GM12872 (cell line): ENCODE results near the gene ESRP2.

Experiments
- TF ChIP-seq, protein P1 (sequence below): IDR thresholded peaks from 3 replicates; pipeline ENCODE4 v1.5.1; 2011; ENCODE audit warnings: low read depth, mild to moderate bottlenecking, low read length, moderate library complexity; ENCODE audit not compliant: insufficient read depth

The ESRP2 gene

DNA sequence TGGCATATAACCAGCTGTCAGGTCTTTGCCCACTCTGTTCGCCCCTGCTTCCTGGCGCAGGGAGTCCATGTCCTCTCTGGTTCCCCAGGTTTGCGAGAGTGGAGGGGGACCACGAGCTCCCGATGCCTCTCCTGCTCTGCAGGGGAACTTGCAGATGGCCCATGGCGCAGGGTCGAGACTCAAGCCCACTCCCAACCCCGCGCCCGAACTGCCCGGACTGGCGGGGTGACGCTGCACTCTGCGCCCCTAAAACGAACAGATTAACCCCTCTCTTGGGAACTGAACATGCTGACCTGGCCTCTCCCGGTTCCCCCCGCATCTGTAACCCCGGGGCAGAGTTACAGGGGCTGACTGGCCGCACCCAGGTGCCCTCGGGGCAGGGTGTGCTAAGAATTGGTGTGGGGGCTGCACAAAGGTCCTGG lies 8.6 kb upstream of the ESRP2 start:
- TF ChIP-seq, protein P1, sequence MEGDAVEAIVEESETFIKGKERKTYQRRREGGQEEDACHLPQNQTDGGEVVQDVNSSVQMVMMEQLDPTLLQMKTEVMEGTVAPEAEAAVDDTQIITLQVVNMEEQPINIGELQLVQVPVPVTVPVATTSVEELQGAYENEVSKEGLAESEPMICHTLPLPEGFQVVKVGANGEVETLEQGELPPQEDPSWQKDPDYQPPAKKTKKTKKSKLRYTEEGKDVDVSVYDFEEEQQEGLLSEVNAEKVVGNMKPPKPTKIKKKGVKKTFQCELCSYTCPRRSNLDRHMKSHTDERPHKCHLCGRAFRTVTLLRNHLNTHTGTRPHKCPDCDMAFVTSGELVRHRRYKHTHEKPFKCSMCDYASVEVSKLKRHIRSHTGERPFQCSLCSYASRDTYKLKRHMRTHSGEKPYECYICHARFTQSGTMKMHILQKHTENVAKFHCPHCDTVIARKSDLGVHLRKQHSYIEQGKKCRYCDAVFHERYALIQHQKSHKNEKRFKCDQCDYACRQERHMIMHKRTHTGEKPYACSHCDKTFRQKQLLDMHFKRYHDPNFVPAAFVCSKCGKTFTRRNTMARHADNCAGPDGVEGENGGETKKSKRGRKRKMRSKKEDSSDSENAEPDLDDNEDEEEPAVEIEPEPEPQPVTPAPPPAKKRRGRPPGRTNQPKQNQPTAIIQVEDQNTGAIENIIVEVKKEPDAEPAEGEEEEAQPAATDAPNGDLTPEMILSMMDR, result no peak

DNA sequence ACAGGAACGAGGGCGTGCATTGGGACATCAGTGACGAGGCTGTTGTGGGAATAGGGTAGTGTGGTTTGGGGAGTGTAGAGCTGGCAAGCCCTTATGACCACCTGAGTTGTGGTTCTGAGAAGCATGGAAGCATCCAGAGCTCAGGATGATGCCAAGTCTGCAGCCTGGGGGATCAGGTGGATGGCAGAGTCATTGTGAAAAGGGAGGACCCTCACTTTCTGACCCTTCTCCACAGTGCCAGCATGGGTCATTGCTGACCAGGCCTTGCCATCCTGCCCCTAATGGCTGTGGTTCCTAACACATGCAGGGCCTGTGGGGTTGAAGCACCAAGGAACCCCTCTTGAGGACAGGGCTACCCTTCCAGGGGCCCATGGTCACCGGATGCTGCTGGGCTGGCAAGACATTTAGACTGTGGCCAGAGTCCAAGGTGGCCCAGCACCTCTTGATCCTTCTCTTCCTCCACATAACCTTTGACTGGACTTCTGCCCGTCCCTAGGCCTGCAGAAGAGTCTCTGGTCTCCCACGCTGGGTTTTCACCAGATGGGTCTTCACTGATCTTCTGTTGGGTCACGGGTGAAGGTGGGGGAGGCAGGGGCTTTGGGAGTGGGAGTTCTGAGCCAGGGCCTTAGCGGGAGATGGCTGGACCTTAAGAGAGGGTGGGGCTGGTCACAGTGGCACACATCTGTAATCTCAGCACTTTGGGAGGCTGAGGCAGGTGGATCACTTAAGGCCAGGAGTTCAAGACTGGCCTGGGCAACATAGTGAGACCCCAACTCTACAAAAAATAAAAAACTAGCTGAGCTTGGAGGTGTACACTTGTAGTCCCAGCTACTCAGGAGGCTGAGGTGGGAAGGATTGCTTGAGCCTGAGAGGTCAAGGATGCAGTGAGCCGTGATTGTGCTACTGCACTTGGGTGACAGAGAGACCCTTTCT lies 7.3 kb upstream of the ESRP2 start:
- TF ChIP-seq, protein P1, result no peak

DNA sequence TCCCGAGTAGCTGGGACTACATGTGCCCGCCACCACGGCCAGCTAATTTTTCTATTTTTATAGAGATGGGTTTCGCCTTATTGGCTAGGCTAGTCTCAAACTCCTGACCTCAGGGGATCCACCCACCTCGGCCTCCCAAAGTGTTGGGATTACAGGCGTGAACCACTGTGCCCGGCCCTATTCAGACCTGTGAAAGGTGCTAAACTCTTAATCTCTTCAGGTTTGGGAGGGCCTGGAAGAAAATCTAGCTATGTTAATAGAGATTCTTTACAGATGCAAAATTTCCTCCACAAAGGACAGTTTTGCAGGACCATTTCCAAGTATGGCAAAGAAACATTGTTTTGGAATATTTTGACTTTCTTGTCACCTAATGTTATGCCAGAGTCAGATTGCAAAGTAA lies 6.2 kb upstream of the ESRP2 start:
- TF ChIP-seq, protein P1, result no peak

DNA sequence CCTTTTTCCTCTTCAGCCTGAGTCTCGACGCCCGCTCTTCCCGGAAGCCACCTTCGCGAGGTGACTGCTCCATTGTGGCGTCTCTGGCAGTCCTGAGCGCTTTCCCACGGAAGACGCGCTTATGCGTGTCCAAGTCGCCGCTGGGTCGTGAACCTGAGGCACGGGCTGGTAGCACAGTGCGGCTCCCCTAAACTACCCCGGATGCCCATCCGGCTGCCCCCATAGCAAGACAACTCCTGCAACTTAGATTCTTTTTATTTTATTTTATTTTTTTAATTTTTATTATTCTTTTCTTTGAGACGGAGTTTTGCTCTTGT lies 2.1 kb upstream of the ESRP2 start:
- TF ChIP-seq, protein P1, result no peak

DNA sequence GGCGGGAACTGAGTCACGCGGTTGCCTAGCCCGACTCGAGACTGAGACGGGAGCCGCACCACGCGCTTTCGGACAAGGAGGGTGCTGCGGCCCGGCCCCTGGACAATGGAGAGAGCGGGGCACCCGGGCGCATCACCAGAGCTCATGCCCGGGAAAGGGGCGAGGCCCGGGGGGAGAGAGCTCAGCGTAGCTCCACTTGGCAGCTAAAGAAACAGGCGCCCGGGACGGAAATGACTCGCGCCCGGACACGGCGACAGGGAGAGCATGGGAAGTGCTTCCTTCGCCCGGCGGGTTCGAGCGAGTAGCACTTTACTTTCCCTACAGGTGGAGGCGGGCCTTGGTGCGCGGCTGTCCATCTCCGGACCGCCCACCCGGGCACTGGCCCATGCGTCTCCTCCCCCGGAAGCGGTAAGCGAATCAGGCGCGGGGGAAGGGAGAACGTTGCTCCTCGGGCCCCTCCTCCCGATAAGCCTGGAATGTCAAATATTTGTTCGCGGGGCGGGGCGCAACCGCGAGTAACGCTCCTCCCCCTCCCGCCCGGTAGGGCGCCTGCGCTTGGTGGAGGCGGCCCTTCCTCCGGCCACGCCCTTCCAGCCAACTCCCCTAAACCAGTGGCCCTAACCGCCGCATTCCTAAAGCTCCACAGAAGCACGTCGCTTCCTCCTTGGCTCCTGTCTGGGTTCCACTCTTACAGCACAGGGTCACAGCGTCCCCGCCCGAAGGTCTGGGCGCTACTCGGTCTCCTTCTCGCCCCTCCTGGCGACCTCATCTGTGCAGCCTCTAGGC lies 1.5 kb upstream of the ESRP2 start:
- TF ChIP-seq, protein P1, result no peak

DNA sequence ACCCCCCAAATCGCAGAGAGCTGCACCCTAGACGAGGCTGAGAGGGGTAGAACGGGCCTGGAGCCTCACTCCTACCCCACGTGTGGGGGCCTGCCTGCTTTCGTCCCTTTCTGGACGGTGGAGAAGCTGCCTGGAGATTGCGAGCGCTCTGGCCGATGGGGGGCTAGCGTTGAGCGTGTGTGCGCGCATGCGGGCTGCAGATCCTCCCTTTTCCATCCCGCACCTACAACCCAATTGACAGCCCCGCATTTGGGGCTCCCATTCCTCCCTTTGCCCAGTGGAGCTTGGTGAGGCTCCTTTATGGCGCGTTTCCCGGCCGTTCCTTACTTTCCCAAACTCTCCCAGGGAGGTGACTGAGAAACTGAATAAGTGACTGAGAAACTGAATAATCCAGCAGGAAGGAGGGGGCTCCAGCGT lies 907 bp upstream of the ESRP2 start:
- TF ChIP-seq, protein P1, result no peak

DNA sequence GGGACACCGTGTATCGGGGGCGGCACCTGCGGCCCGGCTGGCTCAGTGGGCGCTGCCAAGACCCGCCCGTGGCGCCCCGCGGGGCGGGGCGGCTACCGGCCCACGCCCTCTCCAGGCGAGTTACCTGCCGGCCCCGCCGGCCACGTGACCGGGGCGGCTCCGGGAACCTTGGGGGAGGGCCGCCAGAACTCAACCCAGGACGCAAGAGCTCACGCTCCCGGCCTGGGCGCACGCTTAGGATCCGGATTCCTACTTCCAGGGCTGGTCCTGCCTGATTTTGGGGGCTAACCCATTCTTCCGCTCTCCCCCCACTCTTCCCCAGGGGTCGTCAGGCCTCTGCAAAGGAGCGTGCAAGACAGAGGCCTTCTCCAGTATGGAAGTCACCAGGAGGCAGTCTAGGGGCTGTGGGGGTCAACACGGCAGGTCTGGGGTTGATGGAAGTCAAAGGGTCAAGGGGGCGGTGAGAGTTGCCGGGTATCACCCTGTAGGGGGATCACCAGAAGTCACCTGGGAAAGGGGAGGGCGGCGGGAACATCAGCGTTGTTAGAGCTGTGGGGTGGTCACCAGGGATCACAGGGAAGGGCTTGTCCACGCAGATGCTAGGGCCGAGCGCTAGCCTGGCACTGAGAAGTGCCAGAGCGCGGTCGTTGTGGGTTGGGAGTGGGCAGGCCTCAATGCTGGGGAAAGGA lies 354 bp upstream of the ESRP2 start:
- TF ChIP-seq, protein P1, result no peak
